Neural progenitor cell (in vitro differentiated cells): Measurements from ENCODE around the gene MRE11. TPM values are rescaled to one million over a fixed set of nuclear protein-coding genes. Genes with fewer than 3 reads are reported as not detected.

Experiments
- DNase-seq: peaks from one replicate; pipeline ENCODE4 v3.0.0-alpha.2; 2016; ENCODE audit warnings: low spot score
- H2AFZ ChIP-seq: fragments of 200-600 bp; sonication (generic); replicated peaks from 2 replicates; pipeline ENCODE4 v1.6.1; 2016; ENCODE audit warnings: antibody characterized with exemption
- H3F3A ChIP-seq: fragments of 200-600 bp; sonication (generic); 2 replicates; pipeline ENCODE4 v1.6.1; 2016; ENCODE audit warnings: antibody characterized with exemption, low read depth
- H3K27ac ChIP-seq: fragments of 200-600 bp; sonication (generic); 2 replicates; pipeline ENCODE4 v1.5.1; 2016; ENCODE audit warnings: mild to moderate bottlenecking
- H3K27me3 ChIP-seq: fragments of 200-600 bp; sonication (generic); 2 replicates; pipeline ENCODE4 v1.6.1; 2016; ENCODE audit warnings: mild to moderate bottlenecking, moderate library complexity
- H3K36me3 ChIP-seq: fragments of 200-600 bp; sonication (generic); 2 replicates; pipeline ENCODE4 v1.5.1; 2016
- H3K4me1 ChIP-seq: fragments of 200-600 bp; sonication (generic); 2 replicates; pipeline ENCODE4 v1.6.1; 2016; ENCODE audit warnings: mixed run types
- H3K4me2 ChIP-seq: fragments of 200-600 bp; sonication (generic); 2 replicates; pipeline ENCODE4 v1.6.1; 2016
- H3K4me3 ChIP-seq: fragments of 200-600 bp; sonication (generic); 2 replicates; pipeline ENCODE4 v1.5.1; 2016
- H3K79me2 ChIP-seq: fragments of 200-600 bp; sonication (generic); 2 replicates; pipeline ENCODE4 v1.6.1; 2016; ENCODE audit warnings: low read depth
- H3K9ac ChIP-seq: fragments of 200-600 bp; sonication (generic); 2 replicates; pipeline ENCODE4 v1.6.1; 2016
- H3K9me3 ChIP-seq: fragments of 200-600 bp; sonication (generic); 2 replicates; pipeline ENCODE4 v1.5.1; 2016; ENCODE audit warnings: low read depth
- H4K20me1 ChIP-seq: fragments of 200-600 bp; sonication (generic); 2 replicates; pipeline ENCODE4 v1.6.1; 2016; ENCODE audit warnings: low read depth
- H3K27ac Mint-ChIP-seq: 3 replicates; pipeline ENCODE4 v1.8.0; 2021; ENCODE audit warnings: mixed read lengths
- H3K27me3 Mint-ChIP-seq: 2 replicates; pipeline ENCODE4 v1.8.0; 2022; ENCODE audit warnings: low read depth, mild to moderate bottlenecking, inconsistent platforms, moderate library complexity, mixed read lengths; ENCODE audit not compliant: insufficient read depth
- H3K36me3 Mint-ChIP-seq: 3 replicates; pipeline ENCODE4 v1.8.0; 2021; ENCODE audit warnings: mixed read lengths
- H3K4me1 Mint-ChIP-seq: 3 replicates; pipeline ENCODE4 v1.8.0; 2021; ENCODE audit warnings: mixed read lengths
- H3K4me3 Mint-ChIP-seq: 3 replicates; pipeline ENCODE4 v1.8.0; 2021; ENCODE audit warnings: mild to moderate bottlenecking, moderate library complexity, mixed read lengths
- H3K9me3 Mint-ChIP-seq: 3 replicates; pipeline ENCODE4 v1.8.0; 2020; ENCODE audit warnings: mixed read lengths
- CTCF ChIP-seq: fragments of 200-600 bp; sonication (generic); IDR thresholded peaks from 2 replicates; pipeline ENCODE4 v1.5.1; 2017; ENCODE audit warnings: antibody characterized with exemption, mild to moderate bottlenecking
- EZH2 ChIP-seq: fragments of 200-600 bp; sonication (generic); IDR thresholded peaks from 2 replicates; pipeline ENCODE4 v1.6.1; 2017; ENCODE audit warnings: antibody characterized with exemption, mild to moderate bottlenecking, moderate library complexity
- EZH2phosphoT487 ChIP-seq: fragments of 200-600 bp; sonication (generic); IDR thresholded peaks from 2 replicates; pipeline ENCODE4 v1.6.1; 2017; ENCODE audit warnings: antibody characterized with exemption
- total RNA-seq: library from RNA; depleted of rRNA; stranded (reverse); fragments of >200 nt; gene quantifications from 2 replicates; pipeline ENCODE4 v1.2.3, GENCODE V29; 2015; ENCODE audit warnings: low replicate concordance

Gene MRE11
- total RNA-seq, 1 donor from 2014 or later = 48.9 TPM

GRCh38 chr11:94469416-94469815, 24.2 kb downstream of the MRE11 start:
- Mint-ChIP-seq H3K4me1 (no peaks in the 10 kb centered on the region), H3K36me3 (peaks cover 10% of the 10 kb centered on the region), H3K4me3 (no peak overlapping the region), H3K27ac (no peak overlapping the region), H3K27me3 (peaks cover 2% of the 10 kb centered on the region), H3K9me3 (no peaks in the 10 kb centered on the region)
- Histone ChIP-seq H3F3A (no peaks in the 10 kb centered on the region), H4K20me1 (no peaks in the 10 kb centered on the region), H3K4me3 (no peak overlapping the region), H2AFZ (no peak overlapping the region), H3K4me2 (no peak overlapping the region), H3K36me3 (no peaks in the 10 kb centered on the region), H3K9me3 (no peaks in the 10 kb centered on the region), H3K9ac (no peak overlapping the region), H3K79me2 (no peaks in the 10 kb centered on the region), H3K4me1 (no peaks in the 10 kb centered on the region), H3K27me3 (no peaks in the 10 kb centered on the region), H3K27ac (no peak overlapping the region)
- no peak for TF ChIP-seq CTCF
- no peak for TF ChIP-seq EZH2
- TF ChIP-seq EZH2phosphoT487 = no peak
- DNase-seq = no peak

- H3K4me3 Mint-ChIP-seq = no peak overlapping the region
- DNase-seq = no peak
- H3K27ac Mint-ChIP-seq = no peak overlapping the region
- no peaks in the 10 kb centered on the region for H4K20me1 ChIP-seq
- no peak overlapping the region for H3K4me3 ChIP-seq
- no peaks in the 10 kb centered on the region for H3K9me3 ChIP-seq
- no peaks in the 10 kb centered on the region for H3K27me3 Mint-ChIP-seq
- H3K36me3 Mint-ChIP-seq = peaks cover 22% of the 10 kb centered on the region
- H3K36me3 ChIP-seq = peaks cover 7% of the 10 kb centered on the region
- no peaks in the 10 kb centered on the region for H3K9me3 Mint-ChIP-seq
- no peaks in the 10 kb centered on the region for H3K79me2 ChIP-seq
- TF ChIP-seq CTCF (no peak), EZH2phosphoT487 (no peak), EZH2 (no peak)
- H3F3A ChIP-seq = no peaks in the 10 kb centered on the region
- no peaks in the 10 kb centered on the region for H3K4me1 Mint-ChIP-seq
- H3K27me3 ChIP-seq = no peaks in the 10 kb centered on the region
- no peak overlapping the region for H3K4me2 ChIP-seq
- H3K27ac ChIP-seq = no peak overlapping the region
- no peak overlapping the region for H2AFZ ChIP-seq
- H3K9ac ChIP-seq = no peak overlapping the region
- no peaks in the 10 kb centered on the region for H3K4me1 ChIP-seq
Observed at GRCh38 chr11:94459576-94459975, 34.1 kb downstream of the MRE11 start.

- Histone ChIP-seq H3K36me3 (peaks cover 3% of the 10 kb centered on the region), H3K9ac (no peak overlapping the region), H3K4me2 (no peak overlapping the region), H3F3A (no peaks in the 10 kb centered on the region), H3K27ac (no peak overlapping the region), H3K4me1 (no peaks in the 10 kb centered on the region), H3K9me3 (no peaks in the 10 kb centered on the region), H4K20me1 (no peaks in the 10 kb centered on the region), H3K27me3 (no peaks in the 10 kb centered on the region), H3K79me2 (no peaks in the 10 kb centered on the region), H2AFZ (no peak overlapping the region), H3K4me3 (no peak overlapping the region)
- Mint-ChIP-seq H3K4me3 (no peak overlapping the region), H3K4me1 (no peaks in the 10 kb centered on the region), H3K27ac (no peak overlapping the region), H3K36me3 (peaks cover 16% of the 10 kb centered on the region), H3K9me3 (no peaks in the 10 kb centered on the region), H3K27me3 (no peaks in the 10 kb centered on the region)
- TF ChIP-seq EZH2 (no peak), EZH2phosphoT487 (no peak)
- DNase-seq = no peak
Observed at GRCh38 chr11:94457118-94458029, 36.3 kb downstream of the MRE11 start.

GRCh38 chr11:94455861-94456260, 37.8 kb downstream of the MRE11 start:
- peaks cover 3% of the 10 kb centered on the region for H3K36me3 ChIP-seq

More at GRCh38 chr11:94455861-94456260, 37.8 kb downstream of the MRE11 start:
- no peak for DNase-seq
- Mint-ChIP-seq H3K36me3 (peaks cover 12% of the 10 kb centered on the region), H3K4me1 (no peaks in the 10 kb centered on the region), H3K27me3 (no peaks in the 10 kb centered on the region), H3K27ac (no peak overlapping the region), H3K4me3 (no peak overlapping the region), H3K9me3 (no peaks in the 10 kb centered on the region)
- no peaks in the 10 kb centered on the region for H3K79me2 ChIP-seq
- no peak for TF ChIP-seq EZH2phosphoT487
- no peak for TF ChIP-seq CTCF
- TF ChIP-seq EZH2 = no peak
- H4K20me1 ChIP-seq = no peaks in the 10 kb centered on the region
- no peak overlapping the region for H3K4me3 ChIP-seq
- no peak overlapping the region for H2AFZ ChIP-seq
- no peaks in the 10 kb centered on the region for H3K9me3 ChIP-seq
- H3K4me1 ChIP-seq = no peaks in the 10 kb centered on the region
- H3K27me3 ChIP-seq = no peaks in the 10 kb centered on the region
- no peak overlapping the region for H3K4me2 ChIP-seq
- no peak overlapping the region for H3K9ac ChIP-seq
- no peaks in the 10 kb centered on the region for H3F3A ChIP-seq
- no peak overlapping the region for H3K27ac ChIP-seq
